Stimulated activated effector memory CD8-positive, alpha-beta T cell treated with anti-CD3 and anti-CD28 coated beads, Interleukin-12 subunit alpha, Interleukin-12 subunit beta, amount 100 ng/mL, for 72 hours (primary cell): ENCODE results near the gene SYT10.
"Not testable (repeated sequence)": the region's sequence is repeated elsewhere in the genome, so short reads cannot be mapped to it uniquely, and the experiment has no call there.

Experiments
- ATAC-seq: fragments of 150-1000 bp; cut with Tn5 transposase; 2 replicates; pipeline ENCODE4 v1.10.0; 2021
- DNase-seq, 2 donors: peaks; one replicate each; pipeline ENCODE4 v3.0.0; 2021 to 2022; ENCODE audit warnings: low spot score in 2 of 2
- H3K27ac Mint-ChIP-seq: one replicate; pipeline ENCODE4 v1.8.0; 2022; ENCODE audit warnings: mild to moderate bottlenecking, mixed read lengths
- H3K36me3 Mint-ChIP-seq: one replicate; pipeline ENCODE4 v1.8.0; 2022; ENCODE audit warnings: mild to moderate bottlenecking, mixed read lengths
- H3K4me1 Mint-ChIP-seq: one replicate; pipeline ENCODE4 v1.8.0; 2022; ENCODE audit warnings: mixed read lengths
- H3K4me3 Mint-ChIP-seq: one replicate; pipeline ENCODE4 v1.8.0; 2022; ENCODE audit warnings: mild to moderate bottlenecking, mixed read lengths
- H3K9me3 Mint-ChIP-seq: one replicate; pipeline ENCODE4 v1.8.0; 2022; ENCODE audit warnings: mixed read lengths

The SYT10 gene

DNA sequence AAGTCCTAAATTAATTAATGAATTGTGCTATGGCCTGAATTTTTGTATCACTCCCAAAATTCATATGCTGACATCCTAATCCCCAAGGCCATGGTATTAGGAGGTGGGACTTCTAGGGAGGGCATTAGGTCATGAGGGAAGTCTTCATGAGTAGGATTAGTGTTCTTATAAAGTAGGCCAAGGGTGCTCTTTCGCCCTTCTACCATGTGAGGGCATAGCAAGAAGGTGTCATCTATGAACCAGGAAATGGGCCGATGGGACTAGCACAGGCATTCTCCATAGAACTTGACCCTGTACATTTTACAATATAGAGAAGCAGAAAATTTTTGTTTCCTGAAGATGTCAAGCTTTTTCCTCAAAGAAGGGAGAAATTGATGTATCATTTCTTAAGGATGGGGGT, 12.5 kb downstream of the SYT10 start:
- Mint-ChIP-seq H3K27ac (no peak overlapping the region), H3K4me3 (no peak overlapping the region), H3K36me3 (no peaks in the 10 kb centered on the region), H3K9me3 (peaks cover 3% of the 10 kb centered on the region), H3K4me1 (no peaks in the 10 kb centered on the region)
- no peak for ATAC-seq
- DNase-seq, result no peak

DNA sequence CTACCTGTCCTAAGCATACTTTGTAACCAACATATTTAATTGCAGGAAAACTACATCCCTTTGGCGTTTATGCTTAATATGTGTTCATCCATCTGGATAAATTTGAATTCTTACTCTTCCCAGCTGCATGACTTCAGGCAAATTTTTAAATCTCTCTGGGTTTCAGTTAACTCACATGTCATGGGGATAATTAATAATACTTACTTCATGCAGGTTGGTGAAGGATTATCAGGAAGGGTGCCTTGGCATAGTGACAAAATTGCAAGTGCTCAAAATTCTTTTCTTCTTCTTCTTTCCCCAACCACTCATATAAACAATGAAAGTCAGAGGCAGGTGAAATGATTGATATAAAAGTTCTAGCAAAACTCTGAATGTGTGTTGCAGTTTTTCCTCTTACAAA, 15.9 kb downstream of the SYT10 start:
- H3K4me3 Mint-ChIP-seq, result no peak overlapping the region
- H3K36me3 Mint-ChIP-seq, result no peaks in the 10 kb centered on the region
- H3K4me1 Mint-ChIP-seq, result no peaks in the 10 kb centered on the region
- H3K9me3 Mint-ChIP-seq, result peaks cover 3% of the 10 kb centered on the region
- H3K27ac Mint-ChIP-seq, result no peak overlapping the region
- ATAC-seq (no peak), DNase-seq (no peak)

DNA sequence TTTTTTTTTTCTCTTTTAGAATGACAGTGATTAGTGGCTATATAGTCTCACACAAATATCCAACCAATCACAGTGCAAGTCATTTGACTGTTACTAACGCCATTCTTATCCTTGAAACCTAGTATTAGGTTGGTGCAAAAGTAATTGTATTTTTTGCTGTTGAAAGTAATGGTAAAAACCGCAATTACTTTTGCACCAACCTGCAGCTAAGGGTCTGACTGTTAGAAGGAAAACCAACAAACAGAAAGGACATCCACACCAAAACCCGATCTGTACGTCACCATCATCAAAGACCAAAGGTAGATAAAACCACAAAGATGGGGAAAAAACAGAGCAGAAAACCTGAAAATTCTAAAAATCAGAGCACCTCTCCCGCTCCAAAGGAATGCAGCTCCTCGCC, 27.2 kb downstream of the SYT10 start:
- H3K4me3 Mint-ChIP-seq, H3K4me1 Mint-ChIP-seq, ATAC-seq, H3K9me3 Mint-ChIP-seq, H3K36me3 Mint-ChIP-seq, H3K27ac Mint-ChIP-seq, DNase-seq: not testable (repeated sequence)

DNA sequence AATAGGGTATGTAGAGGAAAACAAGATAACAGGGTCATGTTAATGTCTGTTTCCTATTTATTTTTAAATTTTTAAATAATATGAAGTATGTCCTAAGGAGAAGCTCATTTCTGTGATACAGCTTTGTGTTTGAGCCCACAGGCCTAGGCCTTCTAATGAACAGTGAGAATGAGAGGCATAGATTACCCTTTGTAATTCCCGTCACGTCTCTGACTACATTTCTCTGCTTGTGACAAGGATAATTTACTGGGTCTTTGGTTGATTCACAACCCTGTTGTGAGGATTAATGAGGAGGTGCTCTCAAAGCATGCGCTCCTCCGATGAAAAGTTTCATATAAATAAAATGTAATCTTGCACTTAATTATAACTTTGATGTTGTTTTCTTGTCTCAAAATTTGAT, 56.1 kb downstream of the SYT10 start:
- Mint-ChIP-seq H3K27ac (no peak overlapping the region), H3K36me3 (no peaks in the 10 kb centered on the region), H3K4me3 (no peak overlapping the region), H3K9me3 (peaks cover 6% of the 10 kb centered on the region), H3K4me1 (no peaks in the 10 kb centered on the region)
- ATAC-seq, result no peak
- no peak for DNase-seq

DNA sequence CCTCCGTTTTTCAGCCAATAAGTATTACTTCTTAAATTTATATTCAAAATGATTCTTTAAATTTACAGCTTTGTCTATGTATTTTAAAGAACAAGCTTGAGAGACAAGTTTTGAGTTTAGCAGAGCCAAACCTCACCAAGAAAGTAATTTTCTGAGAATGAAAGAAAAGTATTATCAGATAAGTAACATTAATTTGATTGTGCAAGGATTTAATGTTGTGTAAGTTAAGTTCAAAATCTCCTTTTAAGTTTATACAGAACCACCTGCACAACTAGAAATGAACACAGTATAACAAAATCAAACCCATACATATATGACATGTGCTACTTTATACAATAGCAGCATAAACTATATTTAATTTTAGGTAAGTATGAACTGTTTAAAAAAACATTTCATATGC, 63.5 kb downstream of the SYT10 start:
- no peak overlapping the region for H3K27ac Mint-ChIP-seq
- no peak for ATAC-seq

DNA sequence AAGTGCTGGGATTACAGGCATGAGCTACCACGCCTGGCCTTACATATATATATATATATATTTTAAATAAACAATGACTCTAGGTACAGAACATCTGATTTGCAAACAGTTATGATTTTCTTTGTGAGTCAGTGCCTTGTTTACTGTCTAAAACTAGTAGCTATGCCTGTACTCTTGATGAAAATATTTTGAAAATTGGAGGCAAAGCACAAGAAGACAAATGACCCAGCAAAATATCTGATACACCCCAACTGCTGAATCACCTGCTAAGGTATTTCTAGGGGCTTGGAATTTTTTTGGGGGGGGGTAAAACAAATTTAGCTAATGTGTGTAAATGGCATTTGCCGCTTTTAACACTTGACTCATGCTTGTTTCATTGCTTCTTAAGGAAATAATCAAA, 69.3 kb downstream of the SYT10 start:
- Mint-ChIP-seq H3K9me3 (peaks cover 3% of the 10 kb centered on the region), H3K36me3 (no peaks in the 10 kb centered on the region), H3K4me1 (no peaks in the 10 kb centered on the region), H3K27ac (no peak overlapping the region), H3K4me3 (no peak overlapping the region)
- DNase-seq (no peak), ATAC-seq (no peak)

More for the DNA sequence above, 63.5 kb downstream of the SYT10 start:
- Mint-ChIP-seq H3K4me1 (no peaks in the 10 kb centered on the region), H3K36me3 (no peaks in the 10 kb centered on the region), H3K4me3 (no peak overlapping the region), H3K9me3 (no peaks in the 10 kb centered on the region)
- DNase-seq, result no peak

DNA sequence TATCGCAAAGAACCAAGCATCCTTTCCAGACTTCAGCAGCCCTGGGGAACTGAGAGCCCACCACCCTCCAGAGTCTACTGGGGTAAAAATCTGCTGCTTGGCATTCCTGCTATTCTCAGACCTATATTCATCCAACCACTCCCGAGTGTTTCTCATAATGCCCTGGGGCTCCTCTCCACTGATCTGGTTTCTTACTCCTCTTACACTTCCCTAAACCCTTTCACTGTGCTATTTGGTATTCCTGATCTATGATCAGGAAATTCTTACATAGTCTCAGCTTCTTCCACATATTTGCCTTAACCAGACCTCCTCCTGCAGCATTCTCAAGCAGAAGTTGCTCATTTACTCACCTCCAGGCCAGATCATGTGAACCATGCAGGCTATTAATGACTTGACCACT, 82.4 kb downstream of the SYT10 start:
- H3K27ac Mint-ChIP-seq, result no peak overlapping the region
- no peaks in the 10 kb centered on the region for H3K4me1 Mint-ChIP-seq
- no peak for ATAC-seq
- peaks cover 3% of the 10 kb centered on the region for H3K9me3 Mint-ChIP-seq
- no peaks in the 10 kb centered on the region for H3K36me3 Mint-ChIP-seq
- H3K4me3 Mint-ChIP-seq, result no peak overlapping the region
- no peak for DNase-seq

DNA sequence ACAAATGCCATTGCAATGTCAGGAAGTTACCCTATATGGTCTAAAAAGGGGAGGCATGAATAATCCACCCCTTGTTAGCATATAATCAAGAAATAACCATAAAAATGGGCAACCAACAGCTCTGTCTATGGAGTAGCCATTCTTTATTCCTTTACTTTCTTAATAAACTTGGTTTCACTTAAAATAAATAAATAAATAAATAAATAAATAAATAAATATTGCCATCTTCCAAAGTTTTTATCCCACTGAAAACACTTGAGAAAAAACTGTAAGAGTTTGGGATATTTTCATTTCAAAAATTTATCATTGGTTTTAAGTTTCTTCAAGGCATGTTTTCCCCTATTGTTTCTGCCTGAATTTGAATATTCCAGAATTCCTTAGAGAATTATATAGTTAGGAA, 89.8 kb downstream of the SYT10 start:
- H3K4me3 Mint-ChIP-seq, result no peak overlapping the region
- no peaks in the 10 kb centered on the region for H3K36me3 Mint-ChIP-seq
- H3K4me1 Mint-ChIP-seq, result no peaks in the 10 kb centered on the region
- peaks cover 7% of the 10 kb centered on the region for H3K9me3 Mint-ChIP-seq
- ATAC-seq, result no peak
- no peak for DNase-seq
- H3K27ac Mint-ChIP-seq, result no peak overlapping the region

DNA sequence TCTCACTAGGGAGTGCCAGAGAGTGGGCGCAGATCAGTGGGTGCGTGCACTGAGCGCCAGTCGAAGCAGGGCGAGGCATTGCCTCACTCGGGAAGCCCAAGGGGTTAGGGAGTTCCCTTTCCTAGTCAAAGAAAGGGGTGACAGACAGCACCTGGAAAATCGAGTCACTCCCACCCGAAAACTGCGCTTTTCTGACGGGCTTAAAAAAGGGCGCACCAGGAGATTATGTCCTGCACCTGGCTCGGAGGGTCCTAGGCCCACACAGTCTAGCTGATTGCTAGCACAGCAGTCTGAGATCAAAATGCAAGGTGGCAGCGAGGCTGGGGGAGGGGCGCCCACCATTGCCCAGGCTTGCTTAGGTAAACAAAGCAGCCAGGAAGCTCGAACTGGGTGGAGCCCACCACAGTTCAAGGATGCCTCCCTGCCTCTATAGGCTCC, 107.6 kb downstream of the SYT10 start:
- not testable (repeated sequence) for H3K9me3 Mint-ChIP-seq, H3K27ac Mint-ChIP-seq, DNase-seq, H3K4me3 Mint-ChIP-seq, ATAC-seq, H3K36me3 Mint-ChIP-seq, H3K4me1 Mint-ChIP-seq

DNA sequence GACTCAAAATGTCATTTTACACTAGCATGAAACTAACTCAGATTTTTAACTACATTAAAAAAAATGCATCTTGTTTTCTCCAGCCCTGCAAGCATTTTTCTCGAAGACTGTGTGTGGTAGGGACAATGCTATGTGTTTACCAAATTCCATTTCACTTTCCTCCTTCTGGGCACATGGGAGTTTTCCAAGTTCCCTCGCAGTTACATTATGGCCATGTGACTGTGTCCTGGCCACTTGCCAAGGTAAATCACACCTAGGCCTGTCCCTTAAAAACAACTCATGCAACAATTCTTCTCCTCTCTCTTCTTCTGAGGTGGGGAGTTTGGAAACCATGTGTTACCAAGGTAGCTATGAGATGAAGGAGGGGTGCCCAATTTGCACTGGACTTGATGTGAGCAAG, 108.7 kb downstream of the SYT10 start:
- ATAC-seq (no peak), DNase-seq (no peak)
- Mint-ChIP-seq H3K9me3 (peaks cover 4% of the 10 kb centered on the region), H3K36me3 (no peaks in the 10 kb centered on the region), H3K4me1 (no peaks in the 10 kb centered on the region), H3K4me3 (no peak overlapping the region), H3K27ac (no peak overlapping the region)
